CD4-positive, alpha-beta T cell (primary cell): ENCODE measurements around the gene USP37. TPM values are rescaled to one million over a fixed set of nuclear protein-coding genes. Genes with fewer than 3 reads are reported as not detected.
A peak's percentile ranks its signal among the peaks of the same experiment; 100 is the strongest.

ENCODE experiments used
- ATAC-seq: fragments of 200-7000 bp; cut with Tn5 transposase; one replicate; pipeline ENCODE4 v1.10.0; 2022; ENCODE audit warnings: mild to moderate bottlenecking; ENCODE audit not compliant: poor library complexity
- CTCF ChIA-PET: fragments of 350-600 bp; sonication (Branson Sonifier 250); formaldehyde crosslinking; loops from one replicate; lab custom pipeline; 2021; ENCODE audit warnings: antibody characterized with exemption, inconsistent platforms; lab: Charles Lee
- POLR2A ChIA-PET: fragments of 350-600 bp; sonication (Branson Sonifier 250); formaldehyde crosslinking; loops from one replicate; lab custom pipeline; 2021; ENCODE audit warnings: antibody characterized with exemption, inconsistent platforms; lab: Charles Lee
- DNase-seq, 14 experiments: peaks; one replicate each; pipeline ENCODE4 v3.0.0-alpha.2; 2013 to 2020; ENCODE audit warnings: mixed read lengths in 2 of 14
- H3K27ac ChIP-seq, 2 donors: one replicate each; pipeline versions ENCODE4 v1.5.1 to v1.7.0; 2013; ENCODE audit warnings: low read length in 2 of 2, low read depth in 1 of 2, mild to moderate bottlenecking in 1 of 2
- H3K27me3 ChIP-seq, 2 experiments: 1 replicate in 1 of 2; 2 replicates in 1 of 2; pipeline versions ENCODE4 v1.6.1 to v1.7.0; 2013; ENCODE audit warnings: low read length in 2 of 2, control low read depth in 1 of 2, mild to moderate bottlenecking in 1 of 2, moderate library complexity in 1 of 2; ENCODE audit not compliant: insufficient read depth in 2 of 2, control insufficient read depth in 1 of 2
- H3K36me3 ChIP-seq: one replicate; pipeline ENCODE4 v1.6.1; 2013; ENCODE audit warnings: low read length, control low read depth; ENCODE audit not compliant: insufficient read depth
- H3K4me1 ChIP-seq: one replicate; pipeline ENCODE4 v1.6.1; 2013; ENCODE audit warnings: low read length, control low read depth; ENCODE audit not compliant: insufficient read depth
- H3K4me3 ChIP-seq: one replicate; pipeline ENCODE4 v1.5.1; 2013; ENCODE audit warnings: mild to moderate bottlenecking, low read length, moderate library complexity
- H3K9me3 ChIP-seq, 2 experiments: 1 replicate in 1 of 2; 2 replicates in 1 of 2; pipeline versions ENCODE4 v1.6.1 to v1.7.0; 2013; ENCODE audit warnings: low read length in 2 of 2, mild to moderate bottlenecking in 2 of 2, control low read depth in 1 of 2, moderate library complexity in 1 of 2; ENCODE audit not compliant: control insufficient read depth in 1 of 2, insufficient read depth in 1 of 2
- H3K27ac Mint-ChIP-seq: one replicate; pipeline ENCODE4 v1.8.0; 2020; ENCODE audit warnings: mixed read lengths
- H3K27me3 Mint-ChIP-seq: one replicate; pipeline ENCODE4 v1.8.0; 2021; ENCODE audit warnings: mixed read lengths
- H3K36me3 Mint-ChIP-seq: one replicate; pipeline ENCODE4 v1.8.0; 2021; ENCODE audit warnings: low read depth, mixed read lengths
- H3K4me1 Mint-ChIP-seq: one replicate; pipeline ENCODE4 v1.8.0; 2021; ENCODE audit warnings: low read depth, mixed read lengths
- H3K4me3 Mint-ChIP-seq: one replicate; pipeline ENCODE4 v1.8.0; 2020; ENCODE audit warnings: mild to moderate bottlenecking, mixed read lengths
- H3K9me3 Mint-ChIP-seq: one replicate; pipeline ENCODE4 v1.8.0; 2020; ENCODE audit warnings: mixed read lengths
- intact Hi-C, 2 experiments: fragments of 100-400 bp; cut with DNase I in 1 of 2; cut with micrococcal nuclease in 1 of 2; formaldehyde crosslinking; loops; one replicate each; pipeline versions ENCODE4 v1.15.1 to v1.9.0; 2023 to 2025; cut with DNase I, micrococcal nuclease
- total RNA-seq, 174 experiments: library from RNA in 2 of 174; stranded (reverse) in 2 of 174; gene quantifications; one replicate each; pipeline ENCODE4 v1.2.3 and lab custom pipeline; 2021 to 2026
- TF ChIP-seq, protein P1 (sequence below): fragments of 200-600 bp; IDR thresholded peaks from one replicate; pipeline ENCODE4 v1.8.0; 2022; ENCODE audit warnings: antibody characterized with exemption, mild to moderate bottlenecking

The USP37 gene
- total RNA-seq, 2 experiments from 2014 or later = 20.2 to 24.4 TPM

DNA sequence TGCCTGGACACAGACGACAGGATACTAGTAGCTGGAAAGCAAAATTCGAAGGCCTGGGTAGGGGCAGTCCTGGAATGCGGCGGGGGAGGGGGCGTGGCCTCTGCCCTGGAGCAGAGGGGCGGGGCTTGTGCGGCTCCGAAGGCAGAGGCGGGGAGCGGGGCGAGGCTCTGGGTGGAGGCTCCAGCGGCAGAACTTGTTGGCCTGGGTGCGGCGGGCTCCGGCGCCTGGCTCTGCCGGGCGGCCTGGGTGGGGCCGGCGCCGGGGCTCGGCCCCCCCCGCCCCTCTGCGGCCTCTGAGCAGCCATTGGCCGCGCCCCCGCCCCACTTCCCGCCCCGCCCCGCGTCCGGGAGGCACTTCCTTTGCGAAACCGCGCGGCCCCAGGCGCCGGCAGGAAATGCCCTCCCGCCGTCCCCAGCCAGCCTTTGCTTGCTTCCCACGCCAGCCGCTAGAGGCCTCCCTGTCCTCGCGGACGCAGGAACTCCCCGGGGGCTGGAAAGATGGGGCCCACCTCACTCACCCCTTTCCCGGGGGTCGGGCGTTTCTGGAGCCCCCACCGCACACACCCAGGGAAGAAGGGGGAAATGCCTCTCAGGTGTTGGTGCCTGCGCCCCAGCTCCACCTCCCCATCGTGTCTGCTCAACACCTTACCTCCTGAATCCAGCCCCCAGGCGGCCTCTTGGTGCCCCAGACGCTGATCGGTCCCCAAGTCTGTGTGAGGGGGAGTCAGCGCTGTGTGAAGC lies 161.8 kb downstream of the USP37 start:
- H3K36me3 ChIP-seq = peaks cover 38% of the 10 kb centered on the region
- H3K4me3 ChIP-seq = peak overlapping the region; percentile 59
- no peaks in the 10 kb centered on the region for H3K27me3 ChIP-seq
- H3K9me3 ChIP-seq = no peaks in the 10 kb centered on the region
- Mint-ChIP-seq H3K9me3 (no peaks in the 10 kb centered on the region), H3K27ac (peak overlapping the region; percentile 88), H3K4me3 (peak overlapping the region; percentile 90), H3K27me3 (no peaks in the 10 kb centered on the region), H3K36me3 (peaks cover 52% of the 10 kb centered on the region), H3K4me1 (peaks cover 57% of the 10 kb centered on the region)
- H3K27ac ChIP-seq = peak overlapping the region; percentile 61 to 78
- ATAC-seq = peak; percentile 69
- intact Hi-C loops = loop anchor here (1.0 to 10.0 kb wide), 7 partner anchors 10 to 768 kb away; partner anchors contain the start of genes CNOT9 (in 1 of the 2), CNPPD1 (in 1 of the 2), RETREG2 (in 1 of the 2) and SLC23A3 (in 1 of the 2)
- CTCF ChIA-PET = interaction anchor here (1.0 to 1.4 kb wide), 4 partner anchors 8 to 165 kb away, joined by 3 to 4 read pairs (median 4); no protein-coding TSS in a partner anchor
- DNase-seq = peak; percentile 73 to 97 (median 94)
- TF ChIP-seq, protein P1, sequence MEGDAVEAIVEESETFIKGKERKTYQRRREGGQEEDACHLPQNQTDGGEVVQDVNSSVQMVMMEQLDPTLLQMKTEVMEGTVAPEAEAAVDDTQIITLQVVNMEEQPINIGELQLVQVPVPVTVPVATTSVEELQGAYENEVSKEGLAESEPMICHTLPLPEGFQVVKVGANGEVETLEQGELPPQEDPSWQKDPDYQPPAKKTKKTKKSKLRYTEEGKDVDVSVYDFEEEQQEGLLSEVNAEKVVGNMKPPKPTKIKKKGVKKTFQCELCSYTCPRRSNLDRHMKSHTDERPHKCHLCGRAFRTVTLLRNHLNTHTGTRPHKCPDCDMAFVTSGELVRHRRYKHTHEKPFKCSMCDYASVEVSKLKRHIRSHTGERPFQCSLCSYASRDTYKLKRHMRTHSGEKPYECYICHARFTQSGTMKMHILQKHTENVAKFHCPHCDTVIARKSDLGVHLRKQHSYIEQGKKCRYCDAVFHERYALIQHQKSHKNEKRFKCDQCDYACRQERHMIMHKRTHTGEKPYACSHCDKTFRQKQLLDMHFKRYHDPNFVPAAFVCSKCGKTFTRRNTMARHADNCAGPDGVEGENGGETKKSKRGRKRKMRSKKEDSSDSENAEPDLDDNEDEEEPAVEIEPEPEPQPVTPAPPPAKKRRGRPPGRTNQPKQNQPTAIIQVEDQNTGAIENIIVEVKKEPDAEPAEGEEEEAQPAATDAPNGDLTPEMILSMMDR = peak; percentile 67
- peaks cover 68% of the 10 kb centered on the region for H3K4me1 ChIP-seq
- POLR2A ChIA-PET = interaction anchor here (1.1 to 5.0 kb wide), 6 partner anchors 11 to 253 kb away, joined by 3 to 74 read pairs (median 6); partner anchors contain the start of genes AAMP, BCS1L, PNKD and USP37

DNA sequence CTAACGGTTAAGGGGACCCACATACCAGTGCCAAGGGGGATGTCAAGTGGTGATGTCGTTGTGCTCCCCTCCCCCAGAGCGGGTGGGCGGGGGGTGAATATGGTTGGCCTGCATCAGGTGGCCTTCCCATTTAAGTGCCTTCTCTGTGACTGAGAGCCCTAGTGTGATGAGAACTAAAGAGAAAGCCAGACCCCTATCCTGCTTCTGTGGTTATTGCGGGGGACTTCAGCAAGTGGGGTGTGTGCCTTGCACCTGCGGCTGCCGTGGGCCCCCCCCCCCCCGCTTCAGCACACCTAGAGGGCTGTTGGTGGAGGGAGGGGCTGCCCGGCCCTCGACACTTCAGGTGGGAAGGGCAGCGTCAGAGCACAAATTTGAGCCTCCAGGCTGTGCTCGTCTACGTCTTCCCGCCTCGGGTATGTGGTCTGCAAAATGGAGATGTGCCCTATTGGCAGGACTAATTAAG lies 162.4 kb downstream of the USP37 start:
- peaks cover 39% of the 10 kb centered on the region for H3K36me3 ChIP-seq
- H3K9me3 ChIP-seq = no peaks in the 10 kb centered on the region
- Mint-ChIP-seq H3K36me3 (peaks cover 57% of the 10 kb centered on the region), H3K4me3 (peak overlapping the region; percentile 89), H3K4me1 (peaks cover 60% of the 10 kb centered on the region), H3K27ac (peak overlapping the region; percentile 88), H3K9me3 (no peaks in the 10 kb centered on the region), H3K27me3 (no peaks in the 10 kb centered on the region)
- POLR2A ChIA-PET = interaction anchor here (0.8 to 5.0 kb wide), 7 partner anchors 10 to 162 kb away, joined by 3 to 74 read pairs (median 5); partner anchors contain the start of genes AAMP, PNKD and USP37
- H3K27me3 ChIP-seq = no peaks in the 10 kb centered on the region
- H3K4me3 ChIP-seq = peak overlapping the region; percentile 49
- H3K27ac ChIP-seq = peak overlapping the region; percentile 61 to 78
- peaks cover 74% of the 10 kb centered on the region for H3K4me1 ChIP-seq
- CTCF ChIA-PET = interaction anchor here (1.0 kb wide), 2 partner anchors 9 to 10 kb away, joined by 3 to 4 read pairs; no protein-coding TSS in a partner anchor
- DNase-seq (no peak), ATAC-seq (peak; percentile 17)
- intact Hi-C loops = loop anchor here (1.0 to 10.0 kb wide), 7 partner anchors 9 to 769 kb away; partner anchors contain the start of genes CNOT9 (in 1 of the 2), CNPPD1 (in 1 of the 2), RETREG2 (in 1 of the 2) and SLC23A3 (in 1 of the 2)
- TF ChIP-seq, protein P1 = no peak

GRCh38 chr2:218405086-218405745 lies 162.9 kb downstream of the USP37 start:
- ChIA-PET POLR2A (interaction anchor here (0.7 to 5.0 kb wide), 7 partner anchors 9 to 135 kb away, joined by 3 to 74 read pairs (median 5); partner anchors contain the start of genes AAMP and PNKD), CTCF (interaction anchor here (1.0 kb wide), 2 partner anchors 9 kb away, joined by 3 to 4 read pairs; no protein-coding TSS in a partner anchor)
- DNase-seq (no peak), ATAC-seq (no peak)
- H3K9me3 ChIP-seq = no peaks in the 10 kb centered on the region
- H3K4me3 Mint-ChIP-seq = peak overlapping the region; percentile 89
- no peaks in the 10 kb centered on the region for H3K27me3 Mint-ChIP-seq
- H3K4me1 ChIP-seq = peaks cover 74% of the 10 kb centered on the region
- peaks cover 58% of the 10 kb centered on the region for H3K36me3 Mint-ChIP-seq
- peak overlapping the region; percentile 88 for H3K27ac Mint-ChIP-seq
- H3K4me1 Mint-ChIP-seq = peaks cover 60% of the 10 kb centered on the region
- intact Hi-C loops = loop anchor here in 1 of 2 experiments (5.0 to 10.0 kb wide), 2 partner anchors 112 to 770 kb away; partner anchors contain the start of genes CNPPD1, RETREG2 and SLC23A3
- no peaks in the 10 kb centered on the region for H3K27me3 ChIP-seq
- TF ChIP-seq, protein P1 = no peak
- peaks cover 39% of the 10 kb centered on the region for H3K36me3 ChIP-seq
- H3K27ac ChIP-seq = peak overlapping the region; percentile 61 to 78
- H3K4me3 ChIP-seq = peak overlapping the region; percentile 49
- no peaks in the 10 kb centered on the region for H3K9me3 Mint-ChIP-seq
